H9 (cell line): Measurements from ENCODE around the gene CAB39. TPM values are rescaled to one million over a fixed set of nuclear protein-coding genes. Genes with fewer than 3 reads are reported as not detected.

ENCODE experiments used
- DNase-seq: peaks from one replicate; pipeline ENCODE4 v3.0.0-alpha.2; 2017
- H2AFZ ChIP-seq: one replicate; pipeline ENCODE4 v1.6.1; 2013; ENCODE audit warnings: mild to moderate bottlenecking, low read length, control low read depth, moderate library complexity
- H2AK5ac ChIP-seq: 2 replicates; pipeline ENCODE4 v1.6.1; 2013; ENCODE audit warnings: low read length, control low read depth, mixed read lengths; ENCODE audit not compliant: insufficient read length
- H2BK120ac ChIP-seq: one replicate; pipeline ENCODE4 v1.6.1; 2013; ENCODE audit warnings: low read depth, mild to moderate bottlenecking, low read length, control low read depth, inconsistent platforms; ENCODE audit not compliant: poor library complexity, severe bottlenecking
- H2BK12ac ChIP-seq: 2 replicates; pipeline ENCODE4 v1.6.1; 2013; ENCODE audit warnings: low read length, control low read depth, mixed read lengths, low read depth; ENCODE audit not compliant: insufficient read length
- H2BK15ac ChIP-seq: 2 replicates; pipeline ENCODE4 v1.6.1; 2013; ENCODE audit warnings: low read depth, low read length, control low read depth
- H2BK20ac ChIP-seq: one replicate; pipeline ENCODE4 v1.6.1; 2013; ENCODE audit warnings: low read depth, mild to moderate bottlenecking, low read length, control low read depth, inconsistent platforms; ENCODE audit not compliant: poor library complexity, severe bottlenecking
- H2BK5ac ChIP-seq: 2 replicates; pipeline ENCODE4 v1.6.1; 2013; ENCODE audit warnings: low read length, control low read depth, mixed read lengths; ENCODE audit not compliant: insufficient read length
- H3K14ac ChIP-seq: 2 replicates; pipeline ENCODE4 v1.6.1; 2013; ENCODE audit warnings: low read length, control low read depth; ENCODE audit not compliant: insufficient read depth
- H3K18ac ChIP-seq: 2 replicates; pipeline ENCODE4 v1.6.1; 2013; ENCODE audit warnings: low read depth, mild to moderate bottlenecking, mixed read lengths, low read length, control low read depth; ENCODE audit not compliant: insufficient read length
- H3K23ac ChIP-seq: 2 replicates; pipeline ENCODE4 v1.6.1; 2013; ENCODE audit warnings: low read length, control low read depth, mixed read lengths, low read depth; ENCODE audit not compliant: insufficient read length
- H3K23me2 ChIP-seq: 2 replicates; pipeline ENCODE4 v1.6.1; 2013; ENCODE audit warnings: low read depth, mild to moderate bottlenecking, mixed read lengths, low read length, control low read depth; ENCODE audit not compliant: insufficient read length, poor library complexity, severe bottlenecking
- H3K27ac ChIP-seq: 2 replicates; pipeline ENCODE4 v1.5.1; 2013; ENCODE audit warnings: low read length, control low read depth, mixed read lengths, low read depth; ENCODE audit not compliant: insufficient read length
- H3K27me3 ChIP-seq: 2 replicates; pipeline ENCODE4 v1.6.1; 2013; ENCODE audit warnings: low read length, control low read depth, inconsistent platforms; ENCODE audit not compliant: insufficient read depth
- H3K4ac ChIP-seq: 2 replicates; pipeline ENCODE4 v1.6.1; 2013; ENCODE audit warnings: low read depth, mild to moderate bottlenecking, control low read depth, inconsistent platforms, low read length, moderate library complexity
- H3K4me1 ChIP-seq: 2 replicates; pipeline ENCODE4 v1.6.1; 2013; ENCODE audit warnings: low read length, control low read depth, inconsistent platforms; ENCODE audit not compliant: insufficient read depth
- H3K4me2 ChIP-seq: 2 replicates; pipeline ENCODE4 v1.6.1; 2013; ENCODE audit warnings: low read length, control low read depth, mixed read lengths; ENCODE audit not compliant: insufficient read length, insufficient read depth
- H3K56ac ChIP-seq: 2 replicates; pipeline ENCODE4 v1.6.1; 2013; ENCODE audit warnings: low read depth, mild to moderate bottlenecking, mixed read lengths, low read length, control low read depth; ENCODE audit not compliant: insufficient read length
- H3K79me1 ChIP-seq: 2 replicates; pipeline ENCODE4 v1.6.1; 2013; ENCODE audit warnings: low read depth, mild to moderate bottlenecking, moderate library complexity, low read length, control low read depth, inconsistent platforms; ENCODE audit not compliant: insufficient read depth, poor library complexity, severe bottlenecking
- H3K79me2 ChIP-seq: 2 replicates; pipeline ENCODE4 v1.6.1; 2013; ENCODE audit warnings: low read length, control low read depth, inconsistent platforms; ENCODE audit not compliant: insufficient read depth
- H3K9ac ChIP-seq: 2 replicates; pipeline ENCODE4 v1.6.1; 2013; ENCODE audit warnings: low read length, control low read depth, mixed read lengths; ENCODE audit not compliant: insufficient read length; ENCODE audit errors: extremely low read depth
- H3K9me3 ChIP-seq: one replicate; pipeline ENCODE4 v1.6.1; 2013; ENCODE audit warnings: low read depth, low read length, inconsistent platforms; ENCODE audit not compliant: control insufficient read depth
- H3T11ph ChIP-seq: one replicate; pipeline ENCODE4 v1.6.1; 2013; ENCODE audit warnings: mild to moderate bottlenecking, low read length, control low read depth, inconsistent platforms
- H4K20me1 ChIP-seq: one replicate; pipeline ENCODE4 v1.6.1; 2013; ENCODE audit not compliant: control insufficient read depth, insufficient read length, insufficient read depth
- H4K5ac ChIP-seq: 2 replicates; pipeline ENCODE4 v1.6.1; 2013; ENCODE audit warnings: low read depth, mild to moderate bottlenecking, mixed read lengths, low read length, control low read depth; ENCODE audit not compliant: insufficient read length
- H4K8ac ChIP-seq: replicated peaks from 2 replicates; pipeline ENCODE4 v1.6.1; 2013; ENCODE audit warnings: low read length, control low read depth, mixed read lengths, low read depth; ENCODE audit not compliant: insufficient read length
- H4K91ac ChIP-seq: 2 replicates; pipeline ENCODE4 v1.6.1; 2013; ENCODE audit warnings: low read depth, mild to moderate bottlenecking, moderate library complexity, mixed read lengths, low read length, control low read depth; ENCODE audit not compliant: insufficient read length
- H3K27ac Mint-ChIP-seq, 3 experiments: 2 replicates in 2 of 3; 3 replicates in 1 of 3; pipeline ENCODE4 v1.8.0; 2020 to 2021; ENCODE audit warnings: mixed read lengths in 3 of 3, mild to moderate bottlenecking in 1 of 3, moderate library complexity in 1 of 3
- H3K27me3 Mint-ChIP-seq: 2 replicates; pipeline ENCODE4 v1.8.0; 2021; ENCODE audit warnings: low read depth, mild to moderate bottlenecking, moderate library complexity, mixed read lengths
- H3K36me3 Mint-ChIP-seq, 3 experiments: 2 replicates in 2 of 3; 3 replicates in 1 of 3; pipeline ENCODE4 v1.8.0; 2020 to 2021; ENCODE audit warnings: low read depth in 3 of 3, mixed read lengths in 3 of 3; ENCODE audit not compliant: insufficient read depth in 1 of 3
- H3K4me1 Mint-ChIP-seq, 2 experiments: 2 replicates each; pipeline ENCODE4 v1.8.0; 2020; ENCODE audit warnings: mixed read lengths in 2 of 2
- H3K4me3 Mint-ChIP-seq, 2 experiments: 2 replicates in 1 of 2; 3 replicates in 1 of 2; pipeline ENCODE4 v1.8.0; 2020 to 2021; ENCODE audit warnings: mild to moderate bottlenecking in 2 of 2, mixed read lengths in 2 of 2, moderate library complexity in 1 of 2
- H3K9me3 Mint-ChIP-seq, 2 experiments: 2 replicates in 1 of 2; 3 replicates in 1 of 2; pipeline ENCODE4 v1.8.0; 2020; ENCODE audit warnings: mild to moderate bottlenecking in 2 of 2, mixed read lengths in 2 of 2, moderate library complexity in 1 of 2
- CTCF ChIP-seq: fragments of 200-600 bp; sonication (generic); conservative IDR thresholded peaks from 3 replicates; pipeline ENCODE4 v1.8.0; 2021; ENCODE audit warnings: antibody characterized with exemption, mild to moderate bottlenecking
- WGBS: extraction: QIAGEN DNeasy Blood & Tissue Kit; methylation state at CpG from one replicate; pipeline ENCODE4 v1.1.7; 2013; ENCODE audit warnings: missing lambda C conversion rate, low lambda C conversion rate, mixed read lengths; ENCODE audit not compliant: insufficient read length; ENCODE audit errors: extremely low coverage; 5-methylcytosine and 5-hydroxymethylcytosine counted together
- total RNA-seq: library from RNA; stranded (reverse); gene quantifications from 2 replicates; pipeline ENCODE4 v1.2.1, GENCODE V29; 2021

CAB39 gene
- total RNA-seq, 1 experiment from 2014 or later, result 42.7 TPM

DNA sequence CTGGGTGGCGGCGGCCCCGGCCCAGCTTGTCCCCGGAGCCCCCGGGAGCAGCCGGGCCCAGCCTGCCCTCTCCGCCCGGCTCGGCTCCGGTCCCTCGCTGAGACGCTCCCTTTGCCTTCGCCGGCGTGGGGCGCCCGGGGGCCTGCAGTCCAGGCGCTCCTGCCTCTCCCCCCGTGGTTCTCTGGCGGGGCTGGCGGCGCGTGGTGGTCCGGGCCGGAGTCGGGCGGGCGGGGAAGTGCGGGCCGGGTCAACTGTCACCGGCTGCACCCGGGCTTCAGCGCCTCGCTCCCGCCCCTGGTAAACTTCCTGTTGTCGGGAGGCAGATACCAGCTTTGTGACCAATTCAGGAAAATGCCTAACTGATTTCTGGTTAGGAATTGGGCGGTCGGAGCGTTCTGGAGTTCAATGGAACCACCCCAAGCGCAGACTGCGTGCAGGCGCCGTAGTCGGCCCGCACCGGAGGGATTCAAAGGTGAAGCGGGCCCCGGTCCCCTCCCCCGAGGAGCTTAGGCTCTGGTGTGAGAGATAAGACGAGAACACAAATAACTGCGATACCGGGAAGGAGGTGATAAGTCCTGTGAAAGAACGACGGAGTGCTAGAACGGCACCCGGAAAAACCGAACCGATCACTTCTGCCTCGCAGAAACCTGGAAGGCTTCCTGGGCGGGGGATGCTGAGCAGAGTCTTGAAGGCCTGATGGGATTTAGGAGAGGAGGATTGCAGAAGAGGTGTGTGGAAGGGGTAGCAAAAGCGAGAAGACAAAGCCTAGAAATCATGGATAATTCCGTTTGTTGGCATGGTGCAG, 891 bp downstream of the CAB39 start:
- Histone ChIP-seq H3K4me2 (peak overlapping the region; percentile 81), H3K18ac (no peak overlapping the region), H2BK120ac (no peak overlapping the region), H2BK20ac (no peak overlapping the region), H2BK12ac (no peak overlapping the region), H3K9me3 (no peaks in the 10 kb centered on the region), H3K27ac (no peak overlapping the region), H2BK15ac (no peak overlapping the region), H3K4ac (no peak overlapping the region), H3K79me1 (peaks cover 5% of the 10 kb centered on the region), H3K79me2 (peaks cover 27% of the 10 kb centered on the region; the same call in 1 of the 2 replicates), H3K14ac (peak overlapping the region; percentile 61; the same call in 1 of the 2 replicates), H3K23ac (no peak overlapping the region), H4K8ac (no peak overlapping the region), H3K23me2 (peaks cover 8% of the 10 kb centered on the region), H3K27me3 (no peaks in the 10 kb centered on the region), H4K20me1 (no peaks in the 10 kb centered on the region), H2BK5ac (no peak overlapping the region), H3K56ac (no peak overlapping the region), H3K9ac (peak overlapping the region; percentile 64), H2AK5ac (no peak overlapping the region), H3T11ph (no peak overlapping the region), H2AFZ (no peak overlapping the region), H4K91ac (no peak overlapping the region), H4K5ac (no peak overlapping the region), H3K4me1 (peaks cover 6% of the 10 kb centered on the region)
- peak; percentile 37 for DNase-seq
- Mint-ChIP-seq H3K27me3 (no peaks in the 10 kb centered on the region), H3K9me3 (peaks cover 0 to 3% of the 10 kb centered on the region in 2 experiments; a peak in 2 of 5 replicates), H3K4me3 (peak overlapping the region; percentile 95 to 96), H3K36me3 (peaks cover 3 to 10% (median 7%) of the 10 kb centered on the region in 3 experiments; a peak in 5 of 7 replicates), H3K27ac (peak overlapping the region in 2 of 3 experiments; percentile 96; a peak in 5 of 7 replicates), H3K4me1 (peaks cover 40 to 42% of the 10 kb centered on the region in 2 experiments)
- WGBS, result no CpG with 5 or more reads among the region's 62 CpGs
- no peak for TF ChIP-seq CTCF
